Measurements from ENCODE around the gene FAM20A.

DNA sequence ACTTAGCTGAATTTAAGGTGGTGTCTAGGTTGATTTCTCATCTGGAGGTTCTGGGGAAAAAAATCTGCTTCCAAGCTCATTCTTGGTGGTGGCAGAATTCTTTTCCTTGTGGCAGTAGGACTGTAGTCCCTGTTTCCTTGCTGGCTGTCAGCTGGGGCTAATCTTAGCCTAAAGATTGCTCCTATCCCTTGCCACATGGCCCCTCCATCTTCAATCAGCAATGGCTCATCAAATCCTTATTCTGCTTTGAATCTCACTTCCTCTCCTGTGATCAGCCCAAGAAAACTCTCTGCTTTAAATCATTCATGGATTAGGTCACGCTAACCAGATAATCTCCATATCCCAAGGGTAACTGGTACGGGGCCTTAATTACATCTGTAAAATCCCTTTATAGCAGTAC, 6.6 kb downstream of the FAM20A start:
- TF ChIP-seq CTCF (IDR thresholded peaks at IDR 0.05; ENCODE audit: low read depth, low read length) (no peak), EZH2phosphoT487 (IDR thresholded peaks at IDR 0.05; ENCODE audit: low read depth) (no peak)

Measured in OCI-LY3 (cell line).